PFSK-1 (cell line): ENCODE measurements around the gene UNCX.

ENCODE experiments used
- FOXP2 ChIP-seq: optimal IDR thresholded peaks from 2 replicates; pipeline ENCODE3; 2011; ENCODE audit warnings: borderline replicate concordance, control low read depth, inconsistent platforms; ENCODE audit not compliant: insufficient read depth; ENCODE audit errors: extremely low read length, extremely low read depth
- POLR2AphosphoS5 ChIP-seq: IDR thresholded peaks from 2 replicates; pipeline ENCODE4 v1.6.1; 2012; ENCODE audit warnings: low read depth, mild to moderate bottlenecking, control low read depth, low read length, moderate library complexity
- SIN3A ChIP-seq: IDR thresholded peaks from 2 replicates; pipeline ENCODE4 v1.6.1; 2012; ENCODE audit warnings: mild to moderate bottlenecking, low read length, moderate library complexity, borderline replicate concordance; ENCODE audit not compliant: insufficient read depth
- TAF1 ChIP-seq: IDR thresholded peaks from 2 replicates; pipeline ENCODE4 v1.6.1; 2012; ENCODE audit warnings: low read length, control low read depth, borderline replicate concordance; ENCODE audit not compliant: insufficient read depth
- TF ChIP-seq, protein P1 (sequence below), 2 experiments: IDR thresholded peaks; 2 replicates each; pipeline versions ENCODE4 v1.6.1 to v1.8.0; 2011 to 2012; ENCODE audit warnings: low read depth in 2 of 2, low read length in 2 of 2, control low read depth in 1 of 2, inconsistent platforms in 1 of 2, mild to moderate bottlenecking in 1 of 2, moderate library complexity in 1 of 2; ENCODE audit not compliant: insufficient read depth in 1 of 2

UNCX gene

GRCh38 chr7:1228545-1229201 lies 4.0 kb upstream of the UNCX start:
- TF ChIP-seq POLR2AphosphoS5 (no peak), FOXP2 (no peak), TAF1 (no peak), SIN3A (no peak)
- TF ChIP-seq, protein P1, sequence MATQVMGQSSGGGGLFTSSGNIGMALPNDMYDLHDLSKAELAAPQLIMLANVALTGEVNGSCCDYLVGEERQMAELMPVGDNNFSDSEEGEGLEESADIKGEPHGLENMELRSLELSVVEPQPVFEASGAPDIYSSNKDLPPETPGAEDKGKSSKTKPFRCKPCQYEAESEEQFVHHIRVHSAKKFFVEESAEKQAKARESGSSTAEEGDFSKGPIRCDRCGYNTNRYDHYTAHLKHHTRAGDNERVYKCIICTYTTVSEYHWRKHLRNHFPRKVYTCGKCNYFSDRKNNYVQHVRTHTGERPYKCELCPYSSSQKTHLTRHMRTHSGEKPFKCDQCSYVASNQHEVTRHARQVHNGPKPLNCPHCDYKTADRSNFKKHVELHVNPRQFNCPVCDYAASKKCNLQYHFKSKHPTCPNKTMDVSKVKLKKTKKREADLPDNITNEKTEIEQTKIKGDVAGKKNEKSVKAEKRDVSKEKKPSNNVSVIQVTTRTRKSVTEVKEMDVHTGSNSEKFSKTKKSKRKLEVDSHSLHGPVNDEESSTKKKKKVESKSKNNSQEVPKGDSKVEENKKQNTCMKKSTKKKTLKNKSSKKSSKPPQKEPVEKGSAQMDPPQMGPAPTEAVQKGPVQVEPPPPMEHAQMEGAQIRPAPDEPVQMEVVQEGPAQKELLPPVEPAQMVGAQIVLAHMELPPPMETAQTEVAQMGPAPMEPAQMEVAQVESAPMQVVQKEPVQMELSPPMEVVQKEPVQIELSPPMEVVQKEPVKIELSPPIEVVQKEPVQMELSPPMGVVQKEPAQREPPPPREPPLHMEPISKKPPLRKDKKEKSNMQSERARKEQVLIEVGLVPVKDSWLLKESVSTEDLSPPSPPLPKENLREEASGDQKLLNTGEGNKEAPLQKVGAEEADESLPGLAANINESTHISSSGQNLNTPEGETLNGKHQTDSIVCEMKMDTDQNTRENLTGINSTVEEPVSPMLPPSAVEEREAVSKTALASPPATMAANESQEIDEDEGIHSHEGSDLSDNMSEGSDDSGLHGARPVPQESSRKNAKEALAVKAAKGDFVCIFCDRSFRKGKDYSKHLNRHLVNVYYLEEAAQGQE (IDR thresholded peaks at IDR 0.05; ENCODE audit: insufficient read depth in 1 of 2, low read depth in 2 of 2, low read length in 2 of 2): no peak

- TF ChIP-seq, protein P1 (IDR thresholded peaks at IDR 0.05; ENCODE audit: insufficient read depth in 1 of 2, low read depth in 2 of 2, low read length in 2 of 2): no peak
- TF ChIP-seq POLR2AphosphoS5 (no peak), TAF1 (no peak), SIN3A (no peak), FOXP2 (no peak)
These were observed 3.3 kb upstream of the UNCX start for GRCh38 chr7:1229202-1229947.

DNA sequence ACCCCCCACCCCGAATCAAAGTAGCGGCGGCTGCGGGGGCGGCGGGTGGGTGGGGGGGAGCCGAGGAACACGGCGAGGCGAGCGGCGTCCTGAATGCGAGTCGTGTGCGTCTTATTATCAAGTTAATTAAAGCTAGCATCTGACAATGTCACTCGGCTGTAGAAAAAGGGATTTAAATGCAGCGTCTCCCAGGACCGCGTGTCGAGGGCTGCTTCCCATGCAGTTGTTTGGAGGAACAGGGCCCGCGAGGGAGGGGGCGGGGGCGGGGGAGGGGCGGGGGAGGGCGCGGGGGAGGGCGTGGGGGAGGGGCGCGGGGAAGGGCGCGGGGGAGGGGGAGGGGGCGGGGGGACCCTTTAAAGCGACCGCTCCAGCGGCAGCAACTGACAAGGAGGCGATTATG lies 2.7 kb upstream of the UNCX start:
- no peak for TF ChIP-seq FOXP2

GRCh38 chr7:1230411-1231213 lies 2.1 kb upstream of the UNCX start:
- no peak for TF ChIP-seq SIN3A
- TF ChIP-seq FOXP2: no peak
- no peak for TF ChIP-seq POLR2AphosphoS5
- TF ChIP-seq TAF1: no peak
- TF ChIP-seq, protein P1 (IDR thresholded peaks at IDR 0.05; ENCODE audit: insufficient read depth in 1 of 2, low read depth in 2 of 2, low read length in 2 of 2): no peak

DNA sequence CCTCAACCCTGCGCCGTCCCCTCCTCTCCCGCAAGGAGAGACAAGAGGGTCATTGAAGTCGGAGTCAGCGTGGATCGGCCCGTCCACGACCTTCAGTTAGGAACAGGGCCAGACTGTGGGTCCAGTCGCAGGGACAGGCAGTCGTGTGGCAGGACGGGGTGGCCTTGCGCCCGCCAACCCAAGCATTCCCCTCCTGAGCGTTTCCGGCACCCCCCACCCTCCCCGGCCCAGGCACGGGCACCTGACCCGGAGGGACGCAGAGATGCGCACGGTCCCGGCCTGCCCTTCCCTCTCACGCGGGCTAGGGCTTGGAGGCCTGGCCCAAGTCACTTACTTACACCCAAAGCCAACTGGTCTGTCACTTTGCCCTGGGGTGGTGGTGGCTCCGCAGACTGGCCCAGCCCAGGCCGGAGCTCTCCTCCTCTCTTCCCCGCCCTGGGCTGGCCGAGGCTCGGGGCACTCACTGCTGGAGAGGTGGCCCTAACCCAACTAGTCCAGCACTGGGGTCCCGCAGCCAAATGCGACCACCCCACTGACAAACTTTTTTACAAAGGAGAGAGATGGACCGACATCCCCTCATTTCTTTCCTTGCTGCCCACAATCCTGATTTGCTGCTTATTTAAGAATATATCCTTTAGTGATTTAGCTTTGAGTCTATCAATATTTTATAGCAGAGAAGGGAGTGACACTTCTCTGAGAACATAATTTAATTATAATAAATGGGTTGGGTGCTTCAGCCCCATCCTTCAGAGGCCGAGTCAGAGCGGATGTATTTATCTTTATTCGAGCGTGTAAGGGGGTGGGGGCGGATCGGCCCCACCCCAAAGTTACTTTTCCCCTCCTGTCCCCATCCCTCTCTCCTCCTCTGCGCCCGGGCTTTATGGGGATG lies 1.2 kb upstream of the UNCX start:
- TF ChIP-seq SIN3A (no peak), TAF1 (no peak), FOXP2 (no peak)
- TF ChIP-seq, protein P1 (IDR thresholded peaks at IDR 0.05; ENCODE audit: insufficient read depth in 1 of 2, low read depth in 2 of 2, low read length in 2 of 2): no peak
